22Rv1 (cell line): Measurements from ENCODE around the gene AKIP1.
"Not testable (repeated sequence)": the region's sequence is repeated elsewhere in the genome, so short reads cannot be mapped to it uniquely, and the experiment has no call there.

ENCODE experiments used
- H3K27ac ChIP-seq: fragments of 450-650 bp; 2 replicates; pipeline ENCODE4 v1.5.1; 2017
- CTCF ChIP-seq: fragments of 450-650 bp; IDR thresholded peaks from 2 replicates; pipeline ENCODE4 v1.5.1; 2017; ENCODE audit warnings: mild to moderate bottlenecking
- ZFX ChIP-seq: fragments of 450-650 bp; IDR thresholded peaks from 2 replicates; pipeline ENCODE4 v1.6.1; 2017; ENCODE audit warnings: antibody characterized with exemption, borderline replicate concordance

Gene AKIP1

GRCh38 chr11:8871171-8871775 is 39.7 kb upstream of the AKIP1 start:
- peak overlapping the region; percentile 64 for H3K27ac ChIP-seq

GRCh38 chr11:8871962-8872361 is 39.0 kb upstream of the AKIP1 start:
- TF ChIP-seq ZFX (no peak), CTCF (no peak)
- H3K27ac ChIP-seq = no peak overlapping the region

More at GRCh38 chr11:8871171-8871775, 39.7 kb upstream of the AKIP1 start:
- no peak for TF ChIP-seq ZFX

GRCh38 chr11:8873741-8874405 is 37.1 kb upstream of the AKIP1 start:
- H3K27ac ChIP-seq = no peak overlapping the region

GRCh38 chr11:8878771-8879170 is 32.2 kb upstream of the AKIP1 start:
- H3K27ac ChIP-seq = no peak overlapping the region
- TF ChIP-seq CTCF (no peak), ZFX (no peak)

More at GRCh38 chr11:8873741-8874405, 37.1 kb upstream of the AKIP1 start:
- TF ChIP-seq ZFX = no peak
- TF ChIP-seq CTCF = no peak

GRCh38 chr11:8881585-8881984 is 29.4 kb upstream of the AKIP1 start:
- not testable (repeated sequence) for H3K27ac ChIP-seq

- H3K27ac ChIP-seq = no peak overlapping the region
- TF ChIP-seq ZFX (no peak), CTCF (no peak)
Measured at GRCh38 chr11:8886322-8886721, 24.7 kb upstream of the AKIP1 start.

- H3K27ac ChIP-seq = not testable (repeated sequence)
Measured at GRCh38 chr11:8891185-8891584, 19.8 kb upstream of the AKIP1 start.

- no peak for TF ChIP-seq CTCF
- H3K27ac ChIP-seq = no peak overlapping the region
Measured at GRCh38 chr11:8899119-8899753, 11.8 kb upstream of the AKIP1 start.

- TF ChIP-seq CTCF (no peak), ZFX (no peak)
- H3K27ac ChIP-seq = no peak overlapping the region
Measured at GRCh38 chr11:8905528-8906165, 5.3 kb upstream of the AKIP1 start.
